A549 (cell line): ENCODE results near the gene PTK7. TPM values are rescaled to one million over a fixed set of nuclear protein-coding genes. Genes with fewer than 3 reads are reported as not detected.

Experiments used
- ATAC-seq, 2 experiments: fragments of 200-7000 bp in 1 of 2; fragments of >200 bp in 1 of 2; cut with Nextera tagmentation in 1 of 2; cut with Tn5 transposase in 1 of 2; 3 replicates each; pipeline versions ENCODE4 v1.8.0 to v1.9.1; 2018 to 2020; ENCODE audit warnings: mild to moderate bottlenecking in 1 of 2, moderate library complexity in 1 of 2
- CTCF ChIA-PET: fragments of 300-600 bp; sonication (Branson Sonifier 250); formaldehyde crosslinking; extraction: SDS; loops from one replicate; lab custom pipeline; 2021; ENCODE audit warnings: antibody characterized with exemption, inconsistent platforms; lab: Yijun Ruan, JAX
- POLR2A ChIA-PET: fragments of 350-600 bp; formaldehyde crosslinking; extraction: SDS; loops from one replicate; lab custom pipeline; 2021; ENCODE audit warnings: antibody characterized with exemption, inconsistent platforms; lab: Yijun Ruan, JAX
- DNase-seq, 2 experiments: peaks; one replicate each; pipeline versions ENCODE4 v3.0.0 to v3.0.0-alpha.2; 2011 to 2016; ENCODE audit warnings: low read depth in 1 of 2, low spot score in 1 of 2
- FAIRE-seq: peaks from 2 replicates; lab custom pipeline; 2011; peaks lifted over from hg19 to GRCh38; lab: Jason Lieb, UNC
- H3K27ac ChIP-seq, 2 experiments: fragments of >200 bp; sonication (Bioruptor Twin); formaldehyde crosslinking; 3 replicates each; pipeline ENCODE4 v1.5.1; 2016 to 2017
- H3K4me1 ChIP-seq: fragments of >200 bp; sonication (Bioruptor Twin); formaldehyde crosslinking; 3 replicates; pipeline ENCODE4 v1.6.1; 2016
- H3K4me2 ChIP-seq: fragments of >200 bp; sonication (Bioruptor Twin); formaldehyde crosslinking; 3 replicates; pipeline ENCODE4 v1.6.1; 2016
- H3K4me3 ChIP-seq: fragments of >200 bp; sonication (Bioruptor Twin); formaldehyde crosslinking; 3 replicates; pipeline ENCODE4 v1.5.1; 2016
- H3K9me3 ChIP-seq: fragments of >200 bp; sonication (Bioruptor Twin); formaldehyde crosslinking; 3 replicates; pipeline ENCODE4 v1.6.1; 2016
- BHLHE40 ChIP-seq: IDR thresholded peaks from 2 replicates; pipeline ENCODE4 v1.6.1; 2012; ENCODE audit warnings: low read depth, low read length, inconsistent platforms
- CBX8 ChIP-seq: fragments of 200-600 bp; sonication (generic); IDR thresholded peaks from 2 replicates; pipeline ENCODE4 v1.6.1; 2016
- CHD2 ChIP-seq: fragments of 150-350 bp; IDR thresholded peaks from 2 replicates; pipeline ENCODE4 v1.6.1; 2014; ENCODE audit warnings: low read length; ENCODE audit not compliant: partially characterized antibody
- EHF ChIP-seq: fragments of 250-450 bp; sonication (Bioruptor Pico); IDR thresholded peaks from 2 replicates; pipeline ENCODE4 v1.5.0; 2020; ENCODE audit warnings: mild to moderate bottlenecking
- EP300 ChIP-seq, 2 experiments: fragments of >200 bp; sonication (Bioruptor Twin); formaldehyde crosslinking; IDR thresholded peaks; 2 replicates in 1 of 2; 3 replicates in 1 of 2; pipeline ENCODE4 v1.6.1; 2016 to 2017
- ESRRA ChIP-seq: fragments of 150-350 bp; IDR thresholded peaks from 2 replicates; pipeline ENCODE4 v1.6.1; 2014; ENCODE audit warnings: mild to moderate bottlenecking, low read length, borderline replicate concordance
- HDAC2 ChIP-seq: fragments of 200-600 bp; sonication (generic); IDR thresholded peaks from 2 replicates; pipeline ENCODE4 v1.6.1; 2016
- HOXB13 ChIP-seq: fragments of 250-450 bp; sonication (Bioruptor Pico); IDR thresholded peaks from 2 replicates; pipeline ENCODE4 v1.5.0; 2020; ENCODE audit warnings: low read depth, mild to moderate bottlenecking, moderate library complexity
- HOXB5 ChIP-seq: fragments of 250-450 bp; sonication (Bioruptor Pico); IDR thresholded peaks from 2 replicates; pipeline ENCODE4 v1.5.0; 2020; ENCODE audit warnings: mild to moderate bottlenecking, moderate library complexity
- JUN ChIP-seq, 2 experiments: fragments of >200 bp; sonication (Bioruptor Twin); formaldehyde crosslinking; IDR thresholded peaks; 2 replicates in 1 of 2; 3 replicates in 1 of 2; pipeline ENCODE4 v1.6.1; 2016 to 2017
- KDM1A ChIP-seq: fragments of 200-600 bp; sonication (generic); IDR thresholded peaks from 2 replicates; pipeline ENCODE4 v1.6.1; 2016; ENCODE audit warnings: low read depth, mild to moderate bottlenecking
- KDM5A ChIP-seq: fragments of 200-600 bp; sonication (generic); IDR thresholded peaks from 2 replicates; pipeline ENCODE4 v1.6.1; 2016; ENCODE audit warnings: antibody characterized with exemption, mild to moderate bottlenecking
- MAFK ChIP-seq: fragments of 450-650 bp; IDR thresholded peaks from 2 replicates; pipeline ENCODE4 v1.6.1; 2014; ENCODE audit not compliant: partially characterized antibody
- MAX ChIP-seq: IDR thresholded peaks from 2 replicates; pipeline ENCODE4 v1.6.1; 2012
- MAZ ChIP-seq: fragments of 150-350 bp; IDR thresholded peaks from 2 replicates; pipeline ENCODE4 v1.6.1; 2014; ENCODE audit warnings: antibody characterized with exemption, low read depth, low read length, borderline replicate concordance
- NPAS2 ChIP-seq: fragments of 250-450 bp; sonication (Bioruptor Pico); IDR thresholded peaks from 2 replicates; pipeline ENCODE4 v1.8.0; 2022; ENCODE audit warnings: mild to moderate bottlenecking, moderate library complexity, borderline replicate concordance
- PHF8 ChIP-seq: fragments of 200-600 bp; sonication (generic); IDR thresholded peaks from 2 replicates; pipeline ENCODE4 v1.6.1; 2016; ENCODE audit warnings: low read depth, mild to moderate bottlenecking, antibody characterized with exemption, moderate library complexity, borderline replicate concordance
- POLR2A ChIP-seq: IDR thresholded peaks from 2 replicates; pipeline ENCODE4 v1.6.1; 2012; ENCODE audit warnings: mild to moderate bottlenecking, low read length
- POLR2AphosphoS2 ChIP-seq: conservative IDR thresholded peaks from 2 replicates; pipeline ENCODE4 v1.6.1; 2012; ENCODE audit warnings: low read length, improper control_type of control experiment, inconsistent platforms
- RCOR1 ChIP-seq: fragments of 150-350 bp; IDR thresholded peaks from 2 replicates; pipeline ENCODE4 v1.6.1; 2014; ENCODE audit warnings: antibody characterized with exemption, low read length, low read depth
- RNF2 ChIP-seq: fragments of 200-600 bp; sonication (generic); IDR thresholded peaks from 2 replicates; pipeline ENCODE4 v1.6.1; 2016; ENCODE audit warnings: low read depth, mild to moderate bottlenecking, antibody characterized with exemption, moderate library complexity, borderline replicate concordance
- ZNF302 ChIP-seq: fragments of 250-450 bp; sonication (Bioruptor Pico); IDR thresholded peaks from 2 replicates; pipeline ENCODE4 v1.9.0; 2021; ENCODE audit warnings: inconsistent platforms, mild to moderate bottlenecking, moderate library complexity
- WGBS: methylation state at CpG from one replicate; pipeline ENCODE4 v1.1.6; 2017; ENCODE audit errors: missing lambda C conversion rate; 5-methylcytosine and 5-hydroxymethylcytosine counted together
- polyA plus RNA-seq, 4 experiments: library from polyadenylated mRNA; depleted of rRNA in 3 of 4; stranded (reverse); fragments of >200 nt; fragmentation: RNase III in 1 of 4; extraction: RNeasy Plus Mini Kit Qiagen cat#74134 plus additional on column Dnase treatment in 1 of 4; gene quantifications; 2 replicates in 3 of 4; 3 replicates in 1 of 4; pipeline ENCODE4 v1.2.3, GENCODE V29; 2011 to 2017
- TF ChIP-seq, protein P1 (sequence below): fragments of 250-450 bp; sonication (Bioruptor Pico); IDR thresholded peaks from 2 replicates; pipeline ENCODE4 v1.5.0; 2021; ENCODE audit warnings: mild to moderate bottlenecking, moderate library complexity, borderline replicate concordance
- TF ChIP-seq, protein P2 (sequence below): fragments of >200 bp; sonication (Bioruptor Twin); formaldehyde crosslinking; IDR thresholded peaks from 2 replicates; pipeline ENCODE4 v1.6.1; 2016
- TF ChIP-seq, protein P3 (sequence below): fragments of 150-350 bp; IDR thresholded peaks from 2 replicates; pipeline ENCODE4 v1.6.1; 2014; ENCODE audit warnings: low read depth, mild to moderate bottlenecking, low read length
- TF ChIP-seq, protein P4 (sequence below): fragments of >200 bp; sonication (Bioruptor Twin); formaldehyde crosslinking; IDR thresholded peaks from 3 replicates; pipeline ENCODE4 v1.5.1; 2016

The PTK7 gene
- polyA plus RNA-seq, 2 of the 4 experiments (the other 2 are of a cell fraction): 2.8 to 5.6 TPM

- ATAC-seq (peak; percentile 14 to 41; a peak in 5 of 6 replicates), DNase-seq (peak; percentile 15 to 24), FAIRE-seq (no peak)
- TF ChIP-seq, protein P1, sequence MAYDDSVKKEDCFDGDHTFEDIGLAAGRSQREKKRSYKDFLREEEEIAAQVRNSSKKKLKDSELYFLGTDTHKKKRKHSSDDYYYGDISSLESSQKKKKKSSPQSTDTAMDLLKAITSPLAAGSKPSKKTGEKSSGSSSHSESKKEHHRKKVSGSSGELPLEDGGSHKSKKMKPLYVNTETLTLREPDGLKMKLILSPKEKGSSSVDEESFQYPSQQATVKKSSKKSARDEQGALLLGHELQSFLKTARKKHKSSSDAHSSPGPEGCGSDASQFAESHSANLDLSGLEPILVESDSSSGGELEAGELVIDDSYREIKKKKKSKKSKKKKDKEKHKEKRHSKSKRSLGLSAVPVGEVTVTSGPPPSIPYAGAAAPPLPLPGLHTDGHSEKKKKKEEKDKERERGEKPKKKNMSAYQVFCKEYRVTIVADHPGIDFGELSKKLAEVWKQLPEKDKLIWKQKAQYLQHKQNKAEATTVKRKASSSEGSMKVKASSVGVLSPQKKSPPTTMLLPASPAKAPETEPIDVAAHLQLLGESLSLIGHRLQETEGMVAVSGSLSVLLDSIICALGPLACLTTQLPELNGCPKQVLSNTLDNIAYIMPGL (CRISPR knock-in tag): no peak
- TF ChIP-seq, protein P2, sequence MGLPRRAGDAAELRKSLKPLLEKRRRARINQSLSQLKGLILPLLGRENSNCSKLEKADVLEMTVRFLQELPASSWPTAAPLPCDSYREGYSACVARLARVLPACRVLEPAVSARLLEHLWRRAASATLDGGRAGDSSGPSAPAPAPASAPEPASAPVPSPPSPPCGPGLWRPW: no peak
- TF ChIP-seq HDAC2 (no peak), PHF8 (no peak), EP300 (IDR thresholded peaks at IDR 0.05) (no peak), MAZ (no peak), HOXB13 (CRISPR knock-in tag) (no peak), HOXB5 (CRISPR knock-in tag) (no peak), CBX8 (no peak), KDM5A (no peak), ESRRA (no peak), NPAS2 (CRISPR knock-in tag) (no peak), BHLHE40 (no peak), RCOR1 (no peak), POLR2AphosphoS2 (no peak)
- TF ChIP-seq, protein P3, sequence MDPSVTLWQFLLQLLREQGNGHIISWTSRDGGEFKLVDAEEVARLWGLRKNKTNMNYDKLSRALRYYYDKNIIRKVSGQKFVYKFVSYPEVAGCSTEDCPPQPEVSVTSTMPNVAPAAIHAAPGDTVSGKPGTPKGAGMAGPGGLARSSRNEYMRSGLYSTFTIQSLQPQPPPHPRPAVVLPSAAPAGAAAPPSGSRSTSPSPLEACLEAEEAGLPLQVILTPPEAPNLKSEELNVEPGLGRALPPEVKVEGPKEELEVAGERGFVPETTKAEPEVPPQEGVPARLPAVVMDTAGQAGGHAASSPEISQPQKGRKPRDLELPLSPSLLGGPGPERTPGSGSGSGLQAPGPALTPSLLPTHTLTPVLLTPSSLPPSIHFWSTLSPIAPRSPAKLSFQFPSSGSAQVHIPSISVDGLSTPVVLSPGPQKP: no peak
- TF ChIP-seq, protein P4, sequence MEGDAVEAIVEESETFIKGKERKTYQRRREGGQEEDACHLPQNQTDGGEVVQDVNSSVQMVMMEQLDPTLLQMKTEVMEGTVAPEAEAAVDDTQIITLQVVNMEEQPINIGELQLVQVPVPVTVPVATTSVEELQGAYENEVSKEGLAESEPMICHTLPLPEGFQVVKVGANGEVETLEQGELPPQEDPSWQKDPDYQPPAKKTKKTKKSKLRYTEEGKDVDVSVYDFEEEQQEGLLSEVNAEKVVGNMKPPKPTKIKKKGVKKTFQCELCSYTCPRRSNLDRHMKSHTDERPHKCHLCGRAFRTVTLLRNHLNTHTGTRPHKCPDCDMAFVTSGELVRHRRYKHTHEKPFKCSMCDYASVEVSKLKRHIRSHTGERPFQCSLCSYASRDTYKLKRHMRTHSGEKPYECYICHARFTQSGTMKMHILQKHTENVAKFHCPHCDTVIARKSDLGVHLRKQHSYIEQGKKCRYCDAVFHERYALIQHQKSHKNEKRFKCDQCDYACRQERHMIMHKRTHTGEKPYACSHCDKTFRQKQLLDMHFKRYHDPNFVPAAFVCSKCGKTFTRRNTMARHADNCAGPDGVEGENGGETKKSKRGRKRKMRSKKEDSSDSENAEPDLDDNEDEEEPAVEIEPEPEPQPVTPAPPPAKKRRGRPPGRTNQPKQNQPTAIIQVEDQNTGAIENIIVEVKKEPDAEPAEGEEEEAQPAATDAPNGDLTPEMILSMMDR: no peak
- peak overlapping the region; percentile 100 for H3K4me3 ChIP-seq
- WGBS: 9% methylated on average over 10 of the region's 15 CpGs
- POLR2A ChIA-PET: interaction anchor here (1.4 to 1.5 kb wide), 3 partner anchors 39 to 84 kb away, joined by 6 to 10 read pairs (median 6); partner anchors contain the start of genes PPP2R5D and RRP36
- peak overlapping the region; percentile 90 to 97 for H3K27ac ChIP-seq
- H3K9me3 ChIP-seq: no peaks in the 10 kb centered on the region
- CTCF ChIA-PET: interaction anchor here (0.7 to 1.9 kb wide), 3 partner anchors 11 to 159 kb away, joined by 4 to 13 read pairs (median 7); no protein-coding TSS in a partner anchor
- peaks cover 14% of the 10 kb centered on the region for H3K4me1 ChIP-seq
- peak overlapping the region; percentile 87 for H3K4me2 ChIP-seq
Measured at GRCh38 chr6:43060034-43060754, 15.9 kb upstream of the PTK7 start.

DNA sequence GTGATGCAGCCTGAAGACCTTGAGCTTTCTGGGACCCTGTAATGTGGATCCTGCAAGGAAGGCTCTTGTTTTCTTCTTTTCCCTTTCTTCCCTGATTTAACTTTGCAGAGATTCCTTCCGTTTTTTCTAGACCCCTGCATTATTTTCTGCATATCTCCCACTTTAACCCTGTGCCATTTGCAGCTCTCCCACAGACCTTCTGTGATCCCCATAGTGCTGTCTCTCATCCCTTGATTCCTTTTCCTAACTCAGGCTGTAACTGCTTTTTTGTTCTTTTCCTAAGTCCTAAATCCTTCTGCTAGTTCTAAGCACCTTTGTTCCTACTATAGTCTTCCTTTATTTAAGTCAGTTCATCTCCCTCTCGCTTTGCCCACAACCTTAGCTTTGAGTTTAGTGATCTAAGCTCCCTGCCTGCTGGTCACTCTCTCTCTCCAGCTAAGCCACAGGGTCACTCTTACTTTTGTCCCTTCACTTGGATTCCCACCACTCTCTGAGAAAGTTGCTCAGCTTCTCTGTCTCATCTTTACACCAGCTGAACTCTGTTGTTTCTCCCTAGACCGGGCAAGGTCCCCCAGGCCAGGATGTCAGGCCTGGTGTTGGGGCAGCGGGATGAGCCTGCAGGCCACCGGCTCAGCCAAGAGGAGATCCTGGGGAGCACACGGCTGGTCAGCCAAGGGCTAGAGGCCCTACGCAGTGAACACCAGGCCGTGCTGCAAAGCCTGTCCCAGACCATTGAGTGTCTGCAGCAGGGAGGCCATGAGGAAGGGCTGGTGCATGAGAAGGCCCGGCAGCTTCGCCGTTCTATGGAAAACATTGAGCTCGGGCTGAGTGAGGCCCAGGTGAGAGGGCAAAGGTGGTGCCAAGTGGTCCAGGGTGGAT lies 15.1 kb upstream of the PTK7 start:
- peak overlapping the region; percentile 90 to 97; a peak in 4 of 6 replicates for H3K27ac ChIP-seq
- DNase-seq (no peak), ATAC-seq (no peak)
- POLR2A ChIA-PET: no interaction called here
- peak overlapping the region; percentile 87 for H3K4me2 ChIP-seq
- H3K4me3 ChIP-seq: peak overlapping the region; percentile 100; the same call in 1 of the 3 replicates
- peaks cover 14% of the 10 kb centered on the region for H3K4me1 ChIP-seq
- TF ChIP-seq JUN (IDR thresholded peaks at IDR 0.05) (no peak), CHD2 (no peak), MAFK (no peak), HOXB13 (CRISPR knock-in tag) (no peak), PHF8 (no peak), KDM1A (no peak), RNF2 (no peak), POLR2A (no peak), ZNF302 (no peak), EHF (CRISPR knock-in tag) (no peak), MAX (no peak)
- TF ChIP-seq, protein P4: no peak
- TF ChIP-seq, all 56 proteins: peak for 0
- 76% methylated on average over 7 of the region's 12 CpGs for WGBS
- H3K9me3 ChIP-seq: no peaks in the 10 kb centered on the region
- no peak for FAIRE-seq
- CTCF ChIA-PET: interaction anchor here (0.6 to 1.9 kb wide), 4 partner anchors 10 to 1124 kb away, joined by 3 to 13 read pairs (median 6); no protein-coding TSS in a partner anchor
